Posterior cingulate gyrus (tissue), 11 donors: Measurements from ENCODE around the gene PABPN1L.
"Not testable (repeated sequence)": the region's sequence is repeated elsewhere in the genome, so short reads cannot be mapped to it uniquely, and the experiment has no call there.

Source experiments
- DNase-seq, 10 donors: peaks; one replicate each; pipeline versions ENCODE4 v3.0.0 to v3.0.0-alpha.2; 2020 to 2021; ENCODE audit warnings: mixed read lengths in 3 of 10
- intact Hi-C: fragments of 100-400 bp; cut with DNase I; formaldehyde crosslinking; loops from one replicate; pipeline ENCODE4 v1.15.1; 2023

PABPN1L gene

GRCh38 chr16:88835383-88835782, 31.1 kb downstream of the PABPN1L start:
- intact Hi-C loops = no loop called here
- no peak for DNase-seq

- intact Hi-C loops = no loop called here
- DNase-seq = no peak
Measured at GRCh38 chr16:88834670-88835069, 31.8 kb downstream of the PABPN1L start.

GRCh38 chr16:88833086-88833485, 33.4 kb downstream of the PABPN1L start:
- DNase-seq = no peak
- intact Hi-C loops = no loop called here

GRCh38 chr16:88831838-88832237, 34.6 kb downstream of the PABPN1L start:
- no peak for DNase-seq

GRCh38 chr16:88830783-88831182, 35.7 kb downstream of the PABPN1L start:
- intact Hi-C loops = no loop called here
- no peak for DNase-seq

More at GRCh38 chr16:88831838-88832237, 34.6 kb downstream of the PABPN1L start:
- intact Hi-C loops = no loop called here

- DNase-seq = no peak
- intact Hi-C loops = no loop called here
Measured at GRCh38 chr16:88830258-88830657, 36.2 kb downstream of the PABPN1L start.

GRCh38 chr16:88828711-88829110, 37.7 kb downstream of the PABPN1L start:
- intact Hi-C loops = no loop called here
- no peak for DNase-seq

- intact Hi-C loops = no loop called here
- no peak for DNase-seq
Measured at GRCh38 chr16:88827727-88828126, 38.7 kb downstream of the PABPN1L start.

GRCh38 chr16:88826070-88826840, 40.2 kb downstream of the PABPN1L start:
- intact Hi-C loops = no loop called here
- DNase-seq = no peak

- no peak for DNase-seq
- intact Hi-C loops = no loop called here
Measured at GRCh38 chr16:88825146-88825545, 41.3 kb downstream of the PABPN1L start.

GRCh38 chr16:88824256-88825077, 42.0 kb downstream of the PABPN1L start:
- intact Hi-C loops = no loop called here
- no peak for DNase-seq

- intact Hi-C loops, DNase-seq: not testable (repeated sequence)
Measured at GRCh38 chr16:88823646-88824045, 42.8 kb downstream of the PABPN1L start.

- intact Hi-C loops = no loop called here
- no peak for DNase-seq
Measured at GRCh38 chr16:88822281-88823040, 44.0 kb downstream of the PABPN1L start.

GRCh38 chr16:88821168-88821850, 45.2 kb downstream of the PABPN1L start:
- DNase-seq = no peak
- intact Hi-C loops = no loop called here

GRCh38 chr16:88820385-88821025, 46.0 kb downstream of the PABPN1L start:
- intact Hi-C loops = no loop called here
- no peak for DNase-seq

- intact Hi-C loops = no loop called here
- no peak for DNase-seq
Measured at GRCh38 chr16:88819126-88819525, 47.3 kb downstream of the PABPN1L start.

GRCh38 chr16:88818575-88818874, 47.9 kb downstream of the PABPN1L start:
- DNase-seq = no peak
- intact Hi-C loops = no loop called here

- intact Hi-C loops = no loop called here
- DNase-seq = no peak
Measured at GRCh38 chr16:88817785-88818574, 48.5 kb downstream of the PABPN1L start.
